Measurements from ENCODE around the gene POU2AF1.

POU2AF1 gene

GRCh38 chr11:111410951-111411350, 31.9 kb upstream of the POU2AF1 start:
- no peak for TF ChIP-seq CTCF (IDR thresholded peaks at IDR 0.05; ENCODE audit: low read depth, low read length, missing control alignments)

GRCh38 chr11:111409915-111410314, 30.8 kb upstream of the POU2AF1 start:
- no peak overlapping the region for H3K4me3 ChIP-seq (replicated peaks; ENCODE audit: low read depth, low read length)
- no peak for TF ChIP-seq CTCF (IDR thresholded peaks at IDR 0.05; ENCODE audit: low read depth, low read length, missing control alignments)
- DNase-seq (ENCODE audit: extremely low read depth, low read depth): no peak

More at GRCh38 chr11:111410951-111411350, 31.9 kb upstream of the POU2AF1 start:
- no peak for DNase-seq (ENCODE audit: extremely low read depth, low read depth)
- no peak overlapping the region for H3K4me3 ChIP-seq (replicated peaks; ENCODE audit: low read depth, low read length)

- TF ChIP-seq CTCF (IDR thresholded peaks at IDR 0.05; ENCODE audit: low read depth, low read length, missing control alignments): no peak
- peak; percentile 47 for DNase-seq (ENCODE audit: extremely low read depth, low read depth)
- no peak overlapping the region for H3K4me3 ChIP-seq (replicated peaks; ENCODE audit: low read depth, low read length)
Measured at GRCh38 chr11:111408789-111409727, 30.0 kb upstream of the POU2AF1 start.

- H3K4me3 ChIP-seq (replicated peaks; ENCODE audit: low read depth, low read length): no peak overlapping the region
- no peak for DNase-seq (ENCODE audit: extremely low read depth, low read depth)
- no peak for TF ChIP-seq CTCF (IDR thresholded peaks at IDR 0.05; ENCODE audit: low read depth, low read length, missing control alignments)
Measured at GRCh38 chr11:111407652-111408051, 28.6 kb upstream of the POU2AF1 start.

- TF ChIP-seq CTCF (IDR thresholded peaks at IDR 0.05; ENCODE audit: low read depth, low read length, missing control alignments): no peak
- no peak for DNase-seq (ENCODE audit: extremely low read depth, low read depth)
Measured at GRCh38 chr11:111406589-111406988, 27.5 kb upstream of the POU2AF1 start.

GRCh38 chr11:111406091-111406490, 27.0 kb upstream of the POU2AF1 start:
- no peak for DNase-seq (ENCODE audit: extremely low read depth, low read depth)
- H3K4me3 ChIP-seq (replicated peaks; ENCODE audit: low read depth, low read length): no peak overlapping the region
- no peak for TF ChIP-seq CTCF (IDR thresholded peaks at IDR 0.05; ENCODE audit: low read depth, low read length, missing control alignments)

More at GRCh38 chr11:111406589-111406988, 27.5 kb upstream of the POU2AF1 start:
- no peak overlapping the region for H3K4me3 ChIP-seq (replicated peaks; ENCODE audit: low read depth, low read length)
